GM12801 (cell line): ENCODE results near the gene RECQL5.

ENCODE experiments used
- TF ChIP-seq, protein P1 (sequence below): IDR thresholded peaks from one replicate; pipeline ENCODE4 v1.5.1; 2011; ENCODE audit warnings: control low read depth; ENCODE audit not compliant: insufficient read length; ENCODE audit errors: extremely low read depth

Gene RECQL5

DNA sequence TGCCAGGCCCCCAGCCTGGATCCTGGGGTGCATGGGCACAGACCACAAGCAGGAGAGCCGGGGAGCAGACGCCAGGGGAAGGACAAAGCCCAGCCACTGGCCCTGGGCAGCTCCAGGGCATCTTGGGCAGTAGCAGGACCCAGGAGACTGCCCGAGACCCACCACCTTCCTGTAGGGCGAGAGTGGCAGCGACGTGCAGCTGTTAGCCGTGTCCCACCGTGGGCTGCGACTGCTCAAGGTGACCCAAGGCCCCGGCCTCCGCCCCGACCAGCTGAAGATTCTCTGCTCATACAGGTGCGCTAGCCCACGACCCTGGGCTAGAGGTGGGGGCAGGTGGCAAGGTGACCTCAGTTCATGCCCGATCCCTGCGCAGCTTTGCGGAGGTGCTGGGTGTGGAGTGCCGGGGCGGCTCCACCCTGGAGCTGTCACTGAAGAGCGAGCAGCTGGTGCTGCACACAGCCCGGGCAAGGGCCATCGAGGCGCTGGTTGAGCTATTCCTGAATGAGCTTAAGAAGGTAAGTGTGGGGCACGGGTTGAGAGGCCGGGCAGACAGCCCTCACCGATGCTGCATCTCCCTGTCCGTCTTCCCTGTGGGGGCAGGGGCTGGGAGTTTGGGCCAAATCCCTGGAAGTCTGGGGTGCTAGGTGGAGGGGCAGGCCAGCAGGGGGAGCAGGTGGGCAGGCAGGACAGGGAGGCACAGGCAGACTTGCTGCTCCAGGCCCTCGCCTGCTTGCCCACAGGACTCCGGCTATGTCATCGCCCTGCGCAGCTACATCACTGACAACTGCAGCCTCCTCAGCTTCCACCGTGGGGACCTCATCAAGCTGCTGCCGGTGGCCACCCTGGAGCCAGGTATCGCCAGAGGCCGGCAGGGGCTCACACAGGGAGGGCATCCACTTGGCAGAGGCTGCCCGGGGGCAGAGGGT lies 47.2 kb downstream of the RECQL5 start:
- TF ChIP-seq, protein P1, sequence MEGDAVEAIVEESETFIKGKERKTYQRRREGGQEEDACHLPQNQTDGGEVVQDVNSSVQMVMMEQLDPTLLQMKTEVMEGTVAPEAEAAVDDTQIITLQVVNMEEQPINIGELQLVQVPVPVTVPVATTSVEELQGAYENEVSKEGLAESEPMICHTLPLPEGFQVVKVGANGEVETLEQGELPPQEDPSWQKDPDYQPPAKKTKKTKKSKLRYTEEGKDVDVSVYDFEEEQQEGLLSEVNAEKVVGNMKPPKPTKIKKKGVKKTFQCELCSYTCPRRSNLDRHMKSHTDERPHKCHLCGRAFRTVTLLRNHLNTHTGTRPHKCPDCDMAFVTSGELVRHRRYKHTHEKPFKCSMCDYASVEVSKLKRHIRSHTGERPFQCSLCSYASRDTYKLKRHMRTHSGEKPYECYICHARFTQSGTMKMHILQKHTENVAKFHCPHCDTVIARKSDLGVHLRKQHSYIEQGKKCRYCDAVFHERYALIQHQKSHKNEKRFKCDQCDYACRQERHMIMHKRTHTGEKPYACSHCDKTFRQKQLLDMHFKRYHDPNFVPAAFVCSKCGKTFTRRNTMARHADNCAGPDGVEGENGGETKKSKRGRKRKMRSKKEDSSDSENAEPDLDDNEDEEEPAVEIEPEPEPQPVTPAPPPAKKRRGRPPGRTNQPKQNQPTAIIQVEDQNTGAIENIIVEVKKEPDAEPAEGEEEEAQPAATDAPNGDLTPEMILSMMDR: no peak

GRCh38 chr17:75617675-75618074 lies 49.3 kb downstream of the RECQL5 start:
- TF ChIP-seq, protein P1: no peak

DNA sequence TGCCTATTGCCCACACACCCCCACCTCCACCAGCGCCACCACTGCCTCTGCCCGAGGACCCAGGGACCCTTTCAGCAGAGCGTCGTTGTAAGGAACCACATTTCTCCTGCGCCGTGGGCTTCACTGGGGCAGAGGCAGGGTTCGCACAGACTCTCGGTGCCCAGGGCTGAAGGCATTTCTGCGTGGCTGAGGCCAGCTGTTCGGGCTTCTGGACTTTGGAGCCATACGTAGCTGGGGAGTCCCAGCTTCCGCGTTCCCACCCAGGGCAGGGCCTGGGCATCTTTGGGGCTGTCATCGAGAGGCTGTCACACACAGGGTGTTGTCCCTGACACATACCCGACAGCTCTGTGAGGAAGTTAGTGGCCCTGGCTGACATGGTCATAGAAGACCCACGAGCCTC lies 49.7 kb downstream of the RECQL5 start:
- TF ChIP-seq, protein P1: no peak

- TF ChIP-seq, protein P1: no peak
Measured at GRCh38 chr17:75616521-75617122, 50.3 kb downstream of the RECQL5 start.

GRCh38 chr17:75615301-75615700 lies 51.7 kb downstream of the RECQL5 start:
- TF ChIP-seq, protein P1: no peak

DNA sequence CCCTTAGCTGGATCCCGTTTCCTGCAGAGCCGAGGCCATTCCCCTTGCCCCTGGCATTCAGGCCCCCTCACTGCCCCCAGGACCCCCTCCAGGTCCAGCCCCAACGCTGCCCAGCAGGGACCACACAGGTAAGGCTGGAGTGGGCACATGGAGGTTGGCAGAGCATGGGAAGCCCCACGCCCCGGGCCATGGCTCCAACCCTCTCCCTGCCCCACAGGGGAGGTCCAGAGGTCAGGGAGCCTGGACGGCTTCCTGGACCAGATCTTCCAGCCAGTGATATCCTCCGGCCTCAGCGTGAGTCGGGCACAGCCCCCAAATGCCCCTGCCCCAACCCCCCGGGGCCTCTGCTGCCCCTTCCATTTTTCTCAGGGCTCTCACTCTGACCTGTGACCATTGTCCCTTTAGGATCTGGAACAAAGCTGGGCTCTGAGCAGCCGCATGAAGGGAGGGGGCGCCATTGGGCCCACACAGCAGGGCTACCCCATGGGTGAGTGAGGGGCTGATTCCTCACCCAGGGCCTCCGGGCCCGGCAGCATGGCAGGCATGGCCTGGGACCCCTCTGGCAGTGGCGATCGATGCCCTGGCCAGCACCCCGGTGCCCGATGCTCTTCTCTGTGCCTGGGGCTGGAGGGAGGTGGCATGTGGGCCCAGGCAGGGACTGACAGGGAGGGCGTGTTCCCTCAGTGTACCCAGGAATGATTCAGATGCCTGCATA lies 52.2 kb downstream of the RECQL5 start:
- TF ChIP-seq, protein P1: no peak

- TF ChIP-seq, protein P1: no peak
Measured at GRCh38 chr17:75614006-75614405, 52.9 kb downstream of the RECQL5 start.
